ENCODE results near the gene OXTR.

DNA sequence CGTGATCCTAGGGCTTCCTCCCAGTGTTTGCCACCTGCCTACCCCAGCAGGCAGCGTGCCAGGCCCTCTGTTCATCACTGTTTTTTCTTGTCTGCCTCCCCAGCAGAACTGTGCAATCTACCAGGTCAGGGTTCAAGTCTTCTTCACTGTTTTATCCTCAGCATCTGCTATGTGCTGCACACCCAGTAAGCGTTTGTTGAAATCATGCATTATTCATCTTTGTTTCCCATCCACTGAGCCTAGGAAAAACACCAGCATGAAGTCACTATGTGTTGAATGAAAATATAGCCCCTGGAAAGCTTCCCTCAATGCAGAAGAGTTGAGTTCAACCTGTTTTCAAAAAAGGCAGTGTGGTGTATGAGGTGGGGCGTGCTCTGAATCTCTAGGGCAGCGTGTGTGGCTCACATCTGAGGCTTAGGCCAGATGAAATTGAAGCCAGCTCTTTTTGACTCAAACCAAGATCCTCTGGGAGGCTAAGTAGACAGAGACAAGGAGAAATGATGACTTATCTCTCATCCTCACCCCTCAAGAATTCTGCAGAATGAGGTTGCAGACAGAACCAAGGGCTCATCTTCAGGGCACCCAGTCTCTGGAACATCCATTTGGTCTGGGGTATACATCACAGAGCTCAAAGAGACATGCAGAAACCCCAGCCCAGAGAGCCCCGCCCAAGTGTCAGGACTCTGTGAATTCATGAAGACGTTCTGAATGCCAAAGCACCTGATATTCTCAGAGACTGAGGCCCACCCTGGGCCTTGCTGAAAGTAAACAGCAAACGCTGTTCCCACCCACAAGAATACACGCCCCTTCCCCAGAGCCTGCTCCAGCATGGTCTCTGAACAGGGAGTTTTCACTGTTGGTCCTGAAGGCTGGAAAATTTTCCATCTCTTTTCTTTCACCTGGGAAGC, 41.6 kb downstream of the OXTR start:
- TF ChIP-seq ZFP37 (CRISPR knock-in tag; IDR thresholded peaks at IDR 0.05; ENCODE audit: borderline replicate concordance), result no peak
- TF ChIP-seq FOXK1 (CRISPR knock-in tag; IDR thresholded peaks at IDR 0.05; ENCODE audit: borderline replicate concordance, low read depth), result no peak
- no peak for TF ChIP-seq ARID3A (IDR thresholded peaks at IDR 0.05; ENCODE audit: low read depth, low read length)
- TF ChIP-seq, protein P1, sequence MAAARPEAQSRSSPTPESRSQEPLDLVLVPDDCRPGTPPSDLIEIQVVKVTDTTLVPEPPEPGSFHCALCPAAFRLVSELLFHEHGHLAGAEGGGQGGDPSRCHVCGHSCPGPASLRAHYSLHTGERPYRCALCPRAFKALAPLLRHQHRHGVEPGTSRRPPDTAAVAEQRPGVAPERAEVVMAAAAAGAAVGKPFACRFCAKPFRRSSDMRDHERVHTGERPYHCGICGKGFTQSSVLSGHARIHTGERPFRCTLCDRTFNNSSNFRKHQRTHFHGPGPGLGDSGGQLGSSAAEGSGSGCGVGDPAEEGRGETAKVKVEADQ (CRISPR knock-in tag; IDR thresholded peaks at IDR 0.05; ENCODE audit: borderline replicate concordance), result no peak
- no peak for TF ChIP-seq RAD21 (CRISPR knock-in tag; IDR thresholded peaks at IDR 0.05)
- TF ChIP-seq ZFP62 (CRISPR knock-in tag; IDR thresholded peaks at IDR 0.05), result no peak
- no peak for TF ChIP-seq TARDBP (CRISPR knock-in tag; IDR thresholded peaks at IDR 0.05)
- TF ChIP-seq SP1 (IDR thresholded peaks at IDR 0.05), result no peak
- no peak for TF ChIP-seq SP1 (CRISPR knock-in tag; IDR thresholded peaks at IDR 0.05)
- TF ChIP-seq RAD51 (IDR thresholded peaks at IDR 0.05; ENCODE audit: borderline replicate concordance), result no peak
